OCI-LY3 (cell line): Measurements from ENCODE around the gene SEC11A.

Source experiments
- H2AFZ ChIP-seq: fragments of 200-600, 300-600 bp; shearing (Covaris generic); 2 replicates; pipeline ENCODE4 v1.6.0; 2014; ENCODE audit warnings: antibody characterized with exemption, low read depth, low read length
- H3K27ac ChIP-seq: fragments of 200-600, 300-600 bp; sonication (generic); 2 replicates; pipeline ENCODE4 v1.5.1; 2014; ENCODE audit warnings: mild to moderate bottlenecking, low read length, moderate library complexity, mixed read lengths
- H3K27me3 ChIP-seq: fragments of 200-600, 300-600 bp; sonication (generic); 2 replicates; pipeline ENCODE4 v1.6.1; 2014; ENCODE audit warnings: low read depth, low read length, mixed read lengths
- H3K36me3 ChIP-seq: fragments of 200-600, 300-600 bp; sonication (generic); replicated peaks from 2 replicates; pipeline ENCODE3; 2014; ENCODE audit warnings: low read depth, low read length, mixed read lengths
- H3K4me1 ChIP-seq: fragments of 300-600, 200-600 bp; sonication (generic); 2 replicates; pipeline ENCODE4 v1.6.1; 2014; ENCODE audit warnings: low read length, mixed read lengths
- H3K4me2 ChIP-seq: fragments of 200-600, 300-600 bp; sonication (generic); 2 replicates; pipeline ENCODE4 v1.6.1; 2014; ENCODE audit warnings: low read length, mixed read lengths
- H3K4me3 ChIP-seq: fragments of 300-600, 200-600 bp; sonication (generic); 2 replicates; pipeline ENCODE4 v1.5.1; 2014; ENCODE audit warnings: antibody characterized with exemption, mild to moderate bottlenecking, low read length, moderate library complexity
- H3K79me2 ChIP-seq: fragments of 300-600, 200-600 bp; shearing (Covaris generic); 2 replicates; pipeline ENCODE4 v1.6.1; 2014; ENCODE audit warnings: mild to moderate bottlenecking, low read length, mixed read lengths
- H3K9ac ChIP-seq: fragments of 300-600, 200-600 bp; shearing (Covaris generic); 2 replicates; pipeline ENCODE4 v1.6.0; 2014; ENCODE audit warnings: mild to moderate bottlenecking, low read length, moderate library complexity
- H3K9me3 ChIP-seq: fragments of 200-600, 300-600 bp; shearing (Covaris generic); 2 replicates; pipeline ENCODE4 v1.6.1; 2014; ENCODE audit warnings: low read length, mixed read lengths; ENCODE audit not compliant: insufficient read depth
- H4K20me1 ChIP-seq: fragments of 200-600, 300-600 bp; sonication (generic); 2 replicates; pipeline ENCODE4 v1.6.1; 2016; ENCODE audit warnings: low read length, mixed read lengths; ENCODE audit not compliant: insufficient read depth
- EZH2phosphoT487 ChIP-seq: fragments of 200-600 bp; shearing (Covaris generic); IDR thresholded peaks from 2 replicates; pipeline ENCODE4 v1.6.1; 2018; ENCODE audit warnings: antibody characterized with exemption, mixed run types, low read depth
- TF ChIP-seq, protein P1 (sequence below): fragments of 200-600, 300-600 bp; sonication (generic); IDR thresholded peaks from 2 replicates; pipeline ENCODE4 v1.5.1; 2014; ENCODE audit warnings: antibody characterized with exemption, low read length, low read depth

SEC11A gene

DNA sequence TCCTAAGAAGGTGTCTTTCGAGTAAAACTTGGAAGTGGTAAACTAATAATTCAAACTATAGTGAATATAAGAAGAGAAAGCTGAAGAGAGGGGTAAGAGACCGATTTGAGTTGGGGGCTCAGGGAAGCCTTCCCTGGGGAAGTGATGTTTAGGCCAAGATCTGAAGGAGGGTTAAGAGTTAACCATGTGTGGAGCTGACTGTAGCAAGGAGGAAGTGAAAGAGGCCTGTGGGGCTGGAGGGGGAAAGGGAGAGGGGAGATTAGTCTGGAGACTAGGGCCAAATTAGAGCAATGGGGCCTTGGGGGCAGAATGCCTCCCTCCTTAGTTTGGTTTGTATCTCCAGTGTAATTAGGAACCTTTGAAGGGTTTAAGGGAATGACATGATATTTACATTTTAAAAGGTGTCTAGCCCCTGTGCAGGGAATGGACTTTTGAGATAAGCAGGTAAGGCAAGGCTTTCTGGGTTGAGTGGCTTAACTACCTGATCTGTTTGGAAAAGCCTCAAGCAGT, 34.7 kb upstream of the SEC11A start:
- H3K9ac ChIP-seq: peak overlapping the region; percentile 44
- no peak overlapping the region for H2AFZ ChIP-seq
- H3K4me3 ChIP-seq: peak overlapping the region; percentile 99
- H3K9me3 ChIP-seq: no peaks in the 10 kb centered on the region
- TF ChIP-seq EZH2phosphoT487: no peak
- H4K20me1 ChIP-seq: peaks cover 51% of the 10 kb centered on the region
- H3K79me2 ChIP-seq: peaks cover 80% of the 10 kb centered on the region
- peak overlapping the region; percentile 99 for H3K4me2 ChIP-seq
- peaks cover 33% of the 10 kb centered on the region for H3K4me1 ChIP-seq
- no peaks in the 10 kb centered on the region for H3K27me3 ChIP-seq
- peak overlapping the region; percentile 66 for H3K27ac ChIP-seq
- peaks cover 12% of the 10 kb centered on the region for H3K36me3 ChIP-seq

DNA sequence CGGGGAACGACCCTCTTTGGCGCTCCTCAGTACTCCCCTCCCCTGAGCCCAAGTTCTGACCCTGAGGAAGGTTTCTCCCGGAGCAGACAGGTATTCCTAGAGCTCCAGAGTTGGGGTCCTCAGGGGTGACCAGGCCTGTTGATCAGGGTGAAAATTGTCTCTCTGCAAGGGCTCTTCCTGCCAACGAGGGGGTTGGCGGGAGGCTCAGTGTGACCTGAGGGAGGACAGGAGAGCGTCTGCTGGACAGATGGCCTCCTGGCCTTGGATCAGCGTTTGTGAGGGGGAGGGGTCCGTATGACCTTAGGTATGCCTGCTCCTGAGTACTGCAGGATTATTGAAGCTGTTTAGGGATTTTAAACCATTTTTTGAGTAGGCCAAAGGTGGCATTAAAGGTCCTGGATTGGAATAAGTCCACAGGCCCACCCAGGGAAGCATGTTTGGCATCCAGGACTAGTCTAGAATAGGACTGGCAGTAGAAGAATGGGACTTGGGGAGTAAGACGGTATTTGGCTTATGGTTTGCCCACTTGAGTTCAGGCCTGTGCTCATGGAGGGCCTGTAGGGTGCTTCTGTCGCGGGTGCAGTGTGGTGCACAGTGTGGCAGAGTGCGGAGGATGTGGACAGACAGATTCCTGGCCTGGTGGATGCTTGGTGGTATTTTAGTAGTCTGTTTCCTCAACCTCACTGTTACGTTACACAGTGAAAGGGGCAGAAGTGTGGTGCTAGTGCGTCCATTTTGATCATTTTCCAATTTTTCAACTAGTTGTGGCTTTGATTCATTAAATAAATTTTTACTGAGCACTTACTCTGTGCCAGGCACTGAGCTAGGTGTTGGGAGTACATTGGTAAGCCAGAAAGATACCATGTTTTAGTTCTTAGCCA, 33.4 kb upstream of the SEC11A start:
- peaks cover 12% of the 10 kb centered on the region for H3K36me3 ChIP-seq
- no peaks in the 10 kb centered on the region for H3K9me3 ChIP-seq
- peak overlapping the region; percentile 99 for H3K4me3 ChIP-seq
- H3K4me2 ChIP-seq: peak overlapping the region; percentile 99
- H3K9ac ChIP-seq: peak overlapping the region; percentile 99
- H3K79me2 ChIP-seq: peaks cover 67% of the 10 kb centered on the region
- TF ChIP-seq, protein P1, sequence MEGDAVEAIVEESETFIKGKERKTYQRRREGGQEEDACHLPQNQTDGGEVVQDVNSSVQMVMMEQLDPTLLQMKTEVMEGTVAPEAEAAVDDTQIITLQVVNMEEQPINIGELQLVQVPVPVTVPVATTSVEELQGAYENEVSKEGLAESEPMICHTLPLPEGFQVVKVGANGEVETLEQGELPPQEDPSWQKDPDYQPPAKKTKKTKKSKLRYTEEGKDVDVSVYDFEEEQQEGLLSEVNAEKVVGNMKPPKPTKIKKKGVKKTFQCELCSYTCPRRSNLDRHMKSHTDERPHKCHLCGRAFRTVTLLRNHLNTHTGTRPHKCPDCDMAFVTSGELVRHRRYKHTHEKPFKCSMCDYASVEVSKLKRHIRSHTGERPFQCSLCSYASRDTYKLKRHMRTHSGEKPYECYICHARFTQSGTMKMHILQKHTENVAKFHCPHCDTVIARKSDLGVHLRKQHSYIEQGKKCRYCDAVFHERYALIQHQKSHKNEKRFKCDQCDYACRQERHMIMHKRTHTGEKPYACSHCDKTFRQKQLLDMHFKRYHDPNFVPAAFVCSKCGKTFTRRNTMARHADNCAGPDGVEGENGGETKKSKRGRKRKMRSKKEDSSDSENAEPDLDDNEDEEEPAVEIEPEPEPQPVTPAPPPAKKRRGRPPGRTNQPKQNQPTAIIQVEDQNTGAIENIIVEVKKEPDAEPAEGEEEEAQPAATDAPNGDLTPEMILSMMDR: no peak
- TF ChIP-seq EZH2phosphoT487: no peak
- no peak overlapping the region for H2AFZ ChIP-seq
- no peaks in the 10 kb centered on the region for H3K27me3 ChIP-seq
- H4K20me1 ChIP-seq: peaks cover 40% of the 10 kb centered on the region
- H3K27ac ChIP-seq: peak overlapping the region; percentile 77
- H3K4me1 ChIP-seq: peaks cover 31% of the 10 kb centered on the region

DNA sequence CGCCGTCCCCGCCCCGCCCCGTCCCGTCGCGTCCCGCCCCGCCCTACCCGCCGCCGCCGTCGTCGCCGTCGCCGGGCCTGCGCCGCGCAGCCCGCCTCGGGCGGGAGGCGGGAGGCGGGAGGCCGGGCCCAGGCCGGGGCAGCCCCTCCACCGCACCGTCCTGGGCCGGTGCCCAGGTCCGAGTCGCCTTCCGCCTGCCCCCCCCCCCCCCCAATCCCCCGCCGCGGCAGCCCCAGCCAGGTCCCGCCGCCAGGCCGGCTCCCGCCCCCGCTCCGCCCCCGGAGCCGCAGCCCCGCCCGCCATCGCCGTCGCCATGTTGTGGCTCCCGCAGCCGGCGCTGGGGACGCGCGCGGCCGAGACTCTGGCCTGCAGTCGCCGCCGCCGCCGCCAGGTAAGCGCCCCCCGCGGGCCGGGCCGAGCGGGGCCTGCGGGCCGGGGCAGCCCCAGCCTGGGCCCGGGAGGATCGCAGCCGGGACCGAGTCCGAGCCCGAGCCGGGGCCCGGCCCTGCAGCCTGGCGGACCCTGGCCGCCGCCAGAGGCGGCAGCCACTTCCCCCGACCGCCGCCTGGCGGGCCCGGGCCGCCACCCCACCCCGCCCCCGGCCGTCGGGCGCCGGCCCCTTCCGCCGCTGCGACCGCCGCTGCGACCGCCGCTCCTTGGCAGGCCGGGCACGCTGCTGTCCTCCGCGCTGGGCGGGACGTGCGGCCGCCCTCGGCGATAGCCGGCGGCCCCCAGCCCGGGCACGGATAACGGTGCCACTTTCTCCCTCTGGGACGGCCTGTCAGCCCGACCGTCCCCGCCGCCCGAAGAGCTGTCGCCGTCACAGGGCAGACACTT, 32.6 kb upstream of the SEC11A start, which contains the start of gene ZNF592:
TSS of gene ZNF592 (plus strand) at position 319 of the 837 bp plus-strand sequence. CDS start 34,084 bp downstream, outside the sequence.
- Histone ChIP-seq H3K4me3 (peak within 1 kb of the TSS; percentile 99), H3K27me3 (no peaks in the 10 kb centered on the region), H3K36me3 (peaks cover 6% of the 10 kb centered on the region), H3K4me1 (peaks cover 31% of the 10 kb centered on the region), H4K20me1 (peaks cover 31% of the 10 kb centered on the region), H3K4me2 (peak within 1 kb of the TSS; percentile 99), H3K9ac (peak within 1 kb of the TSS; percentile 99), H3K9me3 (no peaks in the 10 kb centered on the region), H3K27ac (peak within 1 kb of the TSS; percentile 86), H2AFZ (peak within 1 kb of the TSS; percentile 81), H3K79me2 (peaks cover 58% of the 10 kb centered on the region)
- TF ChIP-seq, protein P1: no peak
- TF ChIP-seq EZH2phosphoT487: no peak

DNA sequence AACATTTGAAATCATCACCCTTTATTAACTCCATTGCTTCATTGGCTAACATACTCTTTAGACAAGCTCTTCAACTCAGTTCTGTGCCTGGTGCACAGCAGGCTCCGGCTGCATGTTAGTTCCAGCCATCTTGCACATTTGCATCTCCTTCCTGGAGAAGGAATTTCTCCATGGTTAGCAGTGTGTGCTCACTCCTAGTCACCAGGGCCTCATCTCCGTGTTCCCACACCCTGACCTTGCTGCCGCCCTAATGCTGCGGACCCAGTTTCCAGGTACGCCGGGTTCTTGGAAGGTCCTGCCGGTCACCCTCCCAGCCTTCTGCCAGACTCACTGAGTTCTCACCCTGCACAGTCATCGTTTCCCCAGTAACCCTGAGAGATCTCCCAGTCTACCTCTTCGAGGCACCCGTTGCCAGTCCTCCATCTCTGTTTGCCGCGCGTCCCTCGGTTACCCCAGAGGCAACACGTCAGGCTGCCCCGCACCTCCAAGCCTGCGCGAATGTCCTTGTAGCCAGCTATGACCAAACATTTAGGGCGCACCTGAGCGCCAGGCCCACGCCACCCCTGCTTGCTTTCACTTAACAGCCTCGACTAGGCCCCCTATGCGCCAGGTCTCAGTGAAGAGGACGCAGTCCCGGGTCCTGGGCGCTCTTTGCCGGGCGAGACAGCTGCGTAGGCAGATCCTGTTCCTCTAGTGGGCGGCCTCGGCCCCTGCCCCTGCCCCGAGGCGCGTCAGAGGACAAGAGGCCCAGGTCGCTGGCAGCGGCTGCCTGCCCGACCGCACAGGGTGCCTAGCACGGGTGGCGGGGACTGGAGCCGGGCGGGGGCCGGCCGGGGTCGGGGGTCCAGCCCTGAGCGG, 31.7 kb upstream of the SEC11A start:
- H3K79me2 ChIP-seq: peaks cover 50% of the 10 kb centered on the region
- H3K4me2 ChIP-seq: peak overlapping the region; percentile 99
- H3K27me3 ChIP-seq: no peaks in the 10 kb centered on the region
- H3K4me1 ChIP-seq: peaks cover 31% of the 10 kb centered on the region
- H3K27ac ChIP-seq: peak overlapping the region; percentile 86
- peak overlapping the region; percentile 90 for H3K9ac ChIP-seq
- TF ChIP-seq, protein P1: peak; percentile 18
- no peak for TF ChIP-seq EZH2phosphoT487
- peak overlapping the region; percentile 81 for H2AFZ ChIP-seq
- H3K9me3 ChIP-seq: no peaks in the 10 kb centered on the region
- H3K36me3 ChIP-seq: peaks cover under 1% of the 10 kb centered on the region
- H3K4me3 ChIP-seq: peak overlapping the region; percentile 99
- peaks cover 26% of the 10 kb centered on the region for H4K20me1 ChIP-seq
